ENCODE measurements around the gene ADGRL1. TPM values are rescaled to one million over a fixed set of nuclear protein-coding genes. Genes with fewer than 3 reads are reported as not detected.

Gene ADGRL1
- polyA plus RNA-seq, 1 experiment = 2.0 TPM

GRCh38 chr19:14135985-14136508, 69.9 kb downstream of the ADGRL1 start:
- H3K4me3 ChIP-seq (ENCODE audit: low read depth, low read length) = peak overlapping the region; percentile 79
- H3K27ac ChIP-seq (ENCODE audit: low read depth, low read length) = no peak overlapping the region
- CTCF ChIA-PET = interaction anchor here (0.5 to 2.7 kb wide), 58 partner anchors 8 to 423 kb away, joined by 3 to 41 read pairs (median 5); partner anchors contain the start of genes ADGRE5, DDX39A, PKN1 and PTGER1
- H3K27me3 ChIP-seq (ENCODE audit: control insufficient read depth, insufficient read depth, low read length) = no peaks in the 10 kb centered on the region
- no peak for DNase-seq (ENCODE audit: low read depth, low spot score)
- POLR2A ChIA-PET = interaction anchor here (0.6 to 1.8 kb wide), 13 partner anchors 8 to 396 kb away, joined by 3 to 6 read pairs (median 4); partner anchors contain the start of genes ADGRE5, DDX39A, DNAJB1 and PRKACA
- H3K9me3 ChIP-seq (ENCODE audit: control insufficient read depth, insufficient read depth, low read length) = no peaks in the 10 kb centered on the region; the same call in 1 of the 2 replicates
- no peak for TF ChIP-seq CTCF (IDR thresholded peaks at IDR 0.05; ENCODE audit: low read depth, low read length)

- Histone ChIP-seq H3K27ac (ENCODE audit: low read depth, low read length) (no peak overlapping the region), H3K4me3 (ENCODE audit: low read depth, low read length) (peak overlapping the region; percentile 79), H3K27me3 (ENCODE audit: control insufficient read depth, insufficient read depth, low read length) (no peaks in the 10 kb centered on the region), H3K9me3 (ENCODE audit: control insufficient read depth, insufficient read depth, low read length) (no peaks in the 10 kb centered on the region; the same call in 1 of the 2 replicates)
- TF ChIP-seq CTCF (IDR thresholded peaks at IDR 0.05; ENCODE audit: low read depth, low read length) = no peak
- DNase-seq (ENCODE audit: low read depth, low spot score) = no peak
- CTCF ChIA-PET = interaction anchor here (0.6 to 2.3 kb wide), 5 partner anchors 11 to 541 kb away, joined by 3 to 36 read pairs (median 4); partner anchors contain the start of gene PRKACA
- POLR2A ChIA-PET = interaction anchor here (0.7 kb wide), 1 partner anchor 295 kb away, joined by 5 read pairs; no protein-coding TSS in a partner anchor
Observed at GRCh38 chr19:14135355-14135754, 70.6 kb downstream of the ADGRL1 start.

- ChIA-PET CTCF (interaction anchor here (1.9 kb wide), 1 partner anchor 9 kb away, joined by 8 read pairs; the partner anchor contains the start of gene ASF1B), POLR2A (interaction anchor here (1.4 kb wide), 1 partner anchor 9 kb away, joined by 4 read pairs; the partner anchor contains the start of gene ASF1B)
Observed at GRCh38 chr19:14127929-14128509, 78.0 kb downstream of the ADGRL1 start.

GRCh38 chr19:14127176-14127575, 78.8 kb downstream of the ADGRL1 start:
- POLR2A ChIA-PET = no interaction called here
- Histone ChIP-seq H3K27me3 (ENCODE audit: control insufficient read depth, insufficient read depth, low read length) (no peaks in the 10 kb centered on the region), H3K9me3 (ENCODE audit: control insufficient read depth, insufficient read depth, low read length) (no peaks in the 10 kb centered on the region), H3K27ac (ENCODE audit: low read depth, low read length) (no peak overlapping the region), H3K4me3 (ENCODE audit: low read depth, low read length) (no peak overlapping the region)
- TF ChIP-seq CTCF (IDR thresholded peaks at IDR 0.05; ENCODE audit: low read depth, low read length) = no peak
- DNase-seq (ENCODE audit: low read depth, low spot score) = no peak
- CTCF ChIA-PET = interaction anchor here (1.9 kb wide), 1 partner anchor 10 kb away, joined by 8 read pairs; the partner anchor contains the start of gene ASF1B

More at GRCh38 chr19:14127929-14128509, 78.0 kb downstream of the ADGRL1 start:
- no peaks in the 10 kb centered on the region for H3K9me3 ChIP-seq (ENCODE audit: control insufficient read depth, insufficient read depth, low read length)
- H3K27me3 ChIP-seq (ENCODE audit: control insufficient read depth, insufficient read depth, low read length) = no peaks in the 10 kb centered on the region
- TF ChIP-seq CTCF (IDR thresholded peaks at IDR 0.05; ENCODE audit: low read depth, low read length) = no peak
- DNase-seq (ENCODE audit: low read depth, low spot score) = no peak
- H3K27ac ChIP-seq (ENCODE audit: low read depth, low read length) = no peak overlapping the region
- no peak overlapping the region for H3K4me3 ChIP-seq (ENCODE audit: low read depth, low read length)

- TF ChIP-seq CTCF (IDR thresholded peaks at IDR 0.05; ENCODE audit: low read depth, low read length) = no peak
- no peaks in the 10 kb centered on the region for H3K27me3 ChIP-seq (ENCODE audit: control insufficient read depth, insufficient read depth, low read length)
- H3K4me3 ChIP-seq (ENCODE audit: low read depth, low read length) = no peak overlapping the region
- ChIA-PET CTCF (interaction anchor here (0.6 to 4.2 kb wide), 3 partner anchors 13 to 420 kb away, joined by 3 to 36 read pairs (median 8); partner anchors contain the start of gene ASF1B), POLR2A (no interaction called here)
- H3K27ac ChIP-seq (ENCODE audit: low read depth, low read length) = no peak overlapping the region
- DNase-seq (ENCODE audit: low read depth, low spot score) = no peak
- H3K9me3 ChIP-seq (ENCODE audit: control insufficient read depth, insufficient read depth, low read length) = no peaks in the 10 kb centered on the region
Observed at GRCh38 chr19:14122924-14123323, 83.0 kb downstream of the ADGRL1 start.
